SKM-1 treated with dmso at 0.1 percent for 144 hours (cell line): ENCODE results near the gene LIG1.

Experiments used
- DNase-seq: peaks from one replicate; lab custom pipeline; 2025; ENCODE audit not compliant: unreplicated experiment; lab: John Stamatoyannopoulos, UW

LIG1 gene

DNA sequence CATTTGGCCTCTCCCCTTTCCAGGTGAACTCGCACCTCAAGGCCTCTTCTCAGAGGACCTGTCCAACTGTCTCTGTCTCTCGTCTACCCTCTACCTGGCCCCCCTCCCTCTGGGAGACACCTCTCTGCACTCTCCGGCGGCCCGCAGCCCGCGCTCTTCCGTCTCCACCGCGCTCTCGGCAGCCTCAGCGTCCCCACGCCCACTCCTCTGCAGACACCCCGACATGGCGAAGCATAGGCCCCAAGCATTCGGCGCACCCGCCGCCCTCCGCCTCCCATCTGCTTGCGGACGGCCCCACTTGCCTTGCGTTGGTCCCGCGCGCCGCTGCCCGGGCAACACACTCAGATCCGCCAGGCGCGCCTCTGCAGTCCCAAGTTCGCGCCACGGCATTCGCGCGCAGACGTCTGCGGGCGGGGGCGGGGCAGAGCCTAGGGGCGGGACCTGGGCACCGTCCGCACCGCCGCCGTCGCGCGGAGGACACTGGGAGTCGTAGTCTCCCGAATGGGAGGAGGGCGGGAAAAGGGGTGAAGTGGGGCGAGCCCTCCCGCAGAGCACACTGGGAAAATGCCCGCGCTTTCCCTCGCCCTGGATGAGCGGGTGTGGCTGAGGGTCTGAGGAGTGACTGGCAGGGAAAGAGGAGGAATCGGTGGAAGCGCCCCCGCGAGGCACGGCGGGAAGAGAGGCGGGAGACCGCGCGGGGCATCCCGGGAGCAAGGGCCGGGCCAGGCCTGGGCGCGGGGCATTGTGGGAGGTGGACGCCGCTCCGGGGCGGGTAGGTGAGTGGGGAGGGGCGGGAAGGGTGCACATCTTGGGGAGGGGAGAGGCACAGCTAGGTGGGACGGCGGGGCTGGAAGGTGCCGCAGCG lies at the start of gene LIG1, which contains the start of gene ZSWIM9:
LIG1 (minus strand) TSS at position 406 of the 865 bp plus-strand sequence. CDS start 4,778 bp downstream, outside the sequence.
ZSWIM9 (plus strand) TSS at position 742 of the 865 bp plus-strand sequence. CDS start 1,123 bp downstream, outside the sequence.
- peak; percentile 75 for DNase-seq

DNA sequence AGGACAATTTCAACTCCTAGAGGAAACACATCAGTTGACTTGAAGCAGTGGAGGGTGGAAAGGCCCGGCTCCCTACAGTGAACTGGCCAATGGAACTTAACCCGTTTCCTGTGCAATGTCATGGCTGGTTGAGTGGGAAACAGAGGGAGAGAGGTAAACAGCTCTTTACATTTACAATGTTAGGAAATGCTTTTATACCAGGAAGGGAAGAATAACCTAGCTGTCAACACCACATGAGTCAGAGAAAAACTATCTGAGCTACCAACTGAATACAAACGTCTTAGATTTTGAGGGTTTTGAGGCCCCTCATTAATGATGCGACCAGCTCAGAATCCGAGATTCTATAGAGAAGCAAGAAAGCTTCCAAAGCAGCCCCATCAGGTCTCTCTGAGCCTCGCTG lies 48.9 kb upstream of the LIG1 start:
- DNase-seq: no peak

DNA sequence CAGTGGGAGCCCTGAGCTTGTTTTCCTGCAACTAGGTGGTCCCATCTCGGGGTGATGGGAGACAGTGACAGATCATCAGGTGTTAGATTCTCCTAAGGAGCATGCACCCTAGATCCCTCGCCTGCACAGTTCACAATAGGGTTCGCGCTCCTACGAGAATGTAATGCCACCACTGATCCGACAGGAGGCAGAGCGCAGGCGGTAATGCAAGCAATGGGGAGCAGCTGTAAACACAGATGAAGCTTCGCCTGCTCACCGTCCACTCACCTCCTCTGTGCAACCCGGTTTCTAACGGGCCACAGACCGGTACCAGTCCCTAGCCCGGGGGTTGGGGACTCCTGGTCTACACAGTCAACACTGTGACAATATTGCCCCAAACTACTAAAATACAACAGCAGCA lies 46.8 kb upstream of the LIG1 start:
- no peak for DNase-seq

DNA sequence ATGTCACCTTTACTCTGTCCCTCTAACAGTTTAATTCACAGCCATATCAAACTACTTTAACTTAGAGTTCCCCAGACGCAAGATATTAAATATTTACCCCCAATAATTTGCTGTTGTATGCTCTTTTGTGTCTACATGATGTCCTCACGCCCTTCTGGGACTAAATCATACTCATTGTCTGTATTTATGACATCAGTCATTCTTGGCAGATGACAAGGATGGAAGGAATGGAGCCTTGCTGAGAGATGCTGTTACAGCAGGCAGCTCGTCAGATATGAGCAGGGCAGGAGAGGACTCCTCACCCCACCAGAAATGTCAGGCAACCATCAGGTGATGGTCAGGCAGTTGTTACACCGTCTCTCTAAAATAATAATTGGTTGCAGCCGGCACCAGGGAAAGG lies 43.8 kb upstream of the LIG1 start:
- no peak for DNase-seq

DNA sequence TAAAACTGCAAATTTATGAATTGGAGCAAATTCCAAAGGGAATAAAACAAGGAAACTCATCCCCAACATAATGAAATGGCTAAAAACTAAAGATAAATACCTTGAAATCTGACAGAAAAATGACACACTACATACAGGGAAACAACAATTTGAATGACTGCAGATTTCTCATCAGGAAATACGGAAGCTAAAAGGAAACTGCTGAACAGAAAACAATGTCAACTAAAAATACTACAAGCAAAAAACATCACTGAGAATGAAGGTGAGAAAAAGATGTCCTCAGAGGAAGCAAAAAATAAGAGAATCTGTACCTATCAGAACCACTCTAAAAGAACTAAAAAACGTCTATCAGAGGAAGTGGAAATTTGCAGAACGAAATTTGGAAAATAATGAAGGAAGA lies 39.9 kb upstream of the LIG1 start:
- DNase-seq: no peak

DNA sequence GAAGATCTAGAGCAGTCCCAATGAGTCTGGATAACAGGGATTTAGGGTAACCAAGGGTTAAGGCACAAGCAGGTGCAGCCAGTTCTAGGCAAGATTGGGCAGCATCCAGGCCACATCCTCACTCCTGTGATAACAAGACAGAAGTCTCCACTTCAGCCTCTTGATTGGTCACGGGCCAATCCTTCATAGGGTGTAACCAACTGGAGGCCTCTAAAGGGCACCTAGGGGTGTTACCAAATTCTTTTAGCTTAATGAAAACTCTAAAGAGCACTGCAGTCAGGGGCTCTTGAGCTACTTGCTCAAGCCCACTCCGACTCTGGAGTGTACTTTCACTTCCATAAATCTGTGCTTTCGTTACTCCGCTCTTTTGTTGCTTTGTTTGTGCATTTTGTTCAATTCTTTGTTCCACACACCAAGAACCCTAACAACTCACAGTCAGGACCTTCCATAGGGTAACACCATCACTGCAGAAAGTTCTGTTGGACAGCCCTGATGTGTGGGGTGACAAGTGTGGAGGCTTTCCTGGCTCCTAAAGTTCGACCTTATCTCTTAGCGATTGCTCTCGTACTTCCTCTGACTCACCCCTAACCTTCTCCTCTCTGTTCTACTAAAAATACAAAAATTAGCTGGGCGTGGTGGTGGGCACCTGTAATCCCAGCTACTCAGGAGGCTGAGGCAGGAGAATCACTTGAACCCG lies 36.4 kb upstream of the LIG1 start:
- no peak for DNase-seq

DNA sequence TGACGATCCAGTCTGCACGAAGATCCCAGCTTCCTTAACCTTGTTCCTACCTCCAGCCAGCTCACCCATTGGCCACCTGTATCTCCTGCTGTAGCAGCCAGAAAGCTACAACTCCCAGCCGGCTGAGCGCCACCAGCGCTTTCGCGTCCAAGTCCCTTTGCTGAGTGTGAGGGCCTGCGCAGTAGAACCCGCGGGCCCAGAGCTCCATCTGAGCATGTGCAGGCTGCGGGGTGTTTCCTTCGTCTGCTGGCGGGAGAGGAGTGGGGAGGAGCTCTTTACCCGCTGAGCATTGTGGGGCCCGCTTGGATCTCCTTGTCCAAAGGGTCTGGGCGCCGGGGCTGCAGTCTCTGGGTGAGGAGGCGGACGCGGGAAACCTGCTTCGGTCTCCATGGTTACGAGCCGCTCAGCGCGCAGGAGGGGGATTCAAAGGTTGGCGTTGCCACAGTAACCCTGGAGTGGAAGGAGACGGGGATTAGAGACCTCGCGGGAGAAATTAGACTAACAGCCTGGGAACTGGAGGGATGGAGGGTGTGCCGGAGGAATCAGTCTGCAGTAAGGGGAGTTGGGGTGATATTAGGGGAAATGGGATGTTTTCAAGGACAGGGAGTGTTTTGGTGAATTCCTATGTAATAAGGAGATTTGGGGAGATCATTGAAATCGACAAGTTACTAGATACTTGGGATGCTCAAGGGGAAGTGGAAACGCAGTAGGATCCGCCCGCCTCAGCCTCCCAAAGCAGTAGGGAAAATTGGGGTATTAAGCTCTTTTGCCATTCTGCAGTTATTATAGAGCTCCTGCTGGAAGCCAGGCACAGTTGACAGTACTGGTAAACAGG lies 33.9 kb upstream of the LIG1 start:
- DNase-seq: peak; percentile 84

DNA sequence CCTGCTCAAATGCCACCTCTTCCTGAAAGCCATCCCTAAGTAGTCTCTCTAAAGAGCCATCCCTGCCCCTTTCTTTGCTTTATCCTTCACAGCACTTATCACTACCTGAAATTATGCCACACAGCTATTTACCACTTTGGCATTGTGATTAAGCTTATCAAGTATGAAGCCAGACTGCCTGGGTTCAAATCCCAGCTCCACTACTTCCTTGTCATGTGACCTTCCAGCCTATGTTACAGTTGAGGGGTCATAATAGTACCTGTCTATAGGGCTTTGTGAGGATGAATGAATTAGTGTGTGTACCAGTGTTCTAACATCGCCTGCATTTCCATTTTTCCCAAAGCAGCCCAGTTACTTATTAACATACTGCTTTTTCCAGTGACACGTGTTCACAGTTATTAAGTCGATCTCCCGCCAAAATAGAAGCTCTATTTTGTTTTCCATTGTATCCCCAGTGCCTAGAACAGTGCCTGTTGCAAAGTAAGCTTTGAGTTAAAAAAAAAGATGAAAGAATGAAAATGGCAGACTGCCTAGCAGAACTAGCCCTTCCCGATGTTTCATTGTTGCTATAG lies 33.2 kb upstream of the LIG1 start:
- no peak for DNase-seq

DNA sequence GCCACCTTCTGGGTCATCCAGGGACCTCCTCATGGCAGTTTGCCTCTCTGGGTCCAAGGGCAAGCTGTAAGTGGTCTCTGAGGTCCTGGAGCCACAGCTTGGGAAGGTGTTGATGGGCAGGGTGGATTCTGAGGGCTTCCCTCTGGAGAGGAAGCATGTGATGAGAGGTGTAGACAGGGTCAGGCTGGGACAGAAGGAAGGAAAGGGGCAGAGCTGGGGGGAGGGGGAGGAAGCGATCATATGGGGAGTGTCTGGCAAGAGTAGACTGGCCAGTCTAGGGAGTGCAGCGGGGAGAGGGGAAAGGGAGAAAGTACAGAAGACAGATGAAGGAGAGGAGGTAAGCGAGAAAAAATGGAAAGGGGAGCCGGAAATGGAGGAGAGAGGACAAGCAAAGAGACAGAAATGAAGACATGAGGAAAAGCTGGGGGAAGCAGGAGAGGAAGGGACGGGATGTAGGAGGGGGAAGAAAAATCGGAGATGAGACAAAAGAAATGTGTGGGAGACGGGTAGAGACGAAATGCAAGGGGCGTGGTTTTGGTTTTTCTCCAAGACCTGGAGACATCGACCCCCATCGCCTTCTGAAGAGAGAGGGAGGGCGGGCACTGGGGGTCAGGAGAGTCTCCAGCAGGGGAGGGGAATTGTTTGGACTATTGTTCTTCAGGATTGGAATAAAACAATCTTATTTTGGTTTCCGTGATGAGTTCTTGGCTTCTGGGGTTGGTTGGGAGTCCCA lies 27.0 kb upstream of the LIG1 start:
- no peak for DNase-seq

DNA sequence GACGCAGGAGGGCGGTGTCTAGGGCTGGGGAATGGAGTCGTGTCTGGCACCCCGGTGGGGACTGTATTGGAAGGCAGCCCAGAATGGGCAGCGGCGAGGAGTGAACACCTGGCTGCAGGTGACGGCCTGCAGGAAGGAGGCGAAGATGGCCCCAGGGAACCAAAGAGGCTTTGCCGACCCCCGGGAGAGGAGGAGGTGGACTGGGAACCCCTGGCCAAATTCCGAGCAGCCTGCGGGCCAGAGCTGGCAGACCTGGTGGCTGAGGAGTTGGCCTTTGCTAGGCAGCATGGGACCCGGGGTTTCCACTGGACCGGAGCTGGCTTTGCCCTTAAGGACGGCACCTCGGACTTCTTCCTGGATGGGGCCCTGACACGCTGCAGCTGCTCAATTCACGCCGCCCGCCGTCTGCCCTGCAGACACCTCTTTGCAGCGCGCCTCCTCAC lies 26.2 kb upstream of the LIG1 start:
- DNase-seq: no peak

DNA sequence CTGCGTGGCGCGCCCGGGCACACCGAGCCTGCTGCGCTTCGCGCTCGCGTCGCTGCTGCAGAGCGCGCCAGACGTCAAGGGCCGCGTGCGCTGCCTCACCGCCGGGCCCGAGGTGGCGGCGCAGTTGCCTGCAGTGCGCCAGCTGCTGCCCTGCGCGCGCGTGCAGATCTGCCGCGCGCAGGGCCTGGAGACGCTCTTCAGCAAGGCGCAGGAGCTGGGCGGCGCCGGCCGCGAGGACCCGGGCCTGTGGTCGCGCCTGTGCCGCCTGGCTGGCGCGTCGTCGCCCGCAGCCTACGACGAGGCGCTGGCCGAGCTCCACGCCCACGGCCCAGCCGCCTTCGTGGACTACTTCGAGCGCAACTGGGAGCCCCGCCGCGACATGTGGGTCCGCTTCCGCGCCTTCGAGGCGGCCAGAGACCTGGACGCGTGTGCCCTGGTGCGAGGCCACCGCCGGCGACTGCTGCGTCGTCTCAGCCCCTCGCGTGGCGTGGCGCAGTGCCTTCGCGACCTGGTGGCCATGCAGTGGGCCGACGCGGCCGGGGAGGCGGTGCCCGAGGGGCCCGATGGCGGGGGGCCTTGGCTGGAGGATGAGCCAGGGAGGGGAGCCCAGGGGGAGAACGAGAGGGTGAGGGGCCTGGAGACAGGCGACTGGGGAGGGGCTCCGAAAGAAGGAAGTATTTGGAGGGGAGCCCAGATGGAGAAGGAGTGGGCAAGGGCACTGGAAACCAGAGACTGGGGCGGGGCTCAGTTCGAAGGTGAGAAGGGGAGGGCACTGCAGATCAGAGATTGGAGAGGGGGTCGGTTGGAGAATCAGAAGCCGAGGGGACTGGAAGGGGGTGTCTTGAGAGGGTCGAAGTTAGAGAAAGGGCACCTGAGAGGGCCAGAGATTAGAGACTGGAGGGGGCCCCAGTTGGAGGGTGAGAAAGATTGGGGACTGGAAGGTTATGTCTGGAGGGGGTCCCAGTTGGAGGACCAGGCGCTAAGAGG lies 25.0 kb upstream of the LIG1 start:
- DNase-seq: no peak

DNA sequence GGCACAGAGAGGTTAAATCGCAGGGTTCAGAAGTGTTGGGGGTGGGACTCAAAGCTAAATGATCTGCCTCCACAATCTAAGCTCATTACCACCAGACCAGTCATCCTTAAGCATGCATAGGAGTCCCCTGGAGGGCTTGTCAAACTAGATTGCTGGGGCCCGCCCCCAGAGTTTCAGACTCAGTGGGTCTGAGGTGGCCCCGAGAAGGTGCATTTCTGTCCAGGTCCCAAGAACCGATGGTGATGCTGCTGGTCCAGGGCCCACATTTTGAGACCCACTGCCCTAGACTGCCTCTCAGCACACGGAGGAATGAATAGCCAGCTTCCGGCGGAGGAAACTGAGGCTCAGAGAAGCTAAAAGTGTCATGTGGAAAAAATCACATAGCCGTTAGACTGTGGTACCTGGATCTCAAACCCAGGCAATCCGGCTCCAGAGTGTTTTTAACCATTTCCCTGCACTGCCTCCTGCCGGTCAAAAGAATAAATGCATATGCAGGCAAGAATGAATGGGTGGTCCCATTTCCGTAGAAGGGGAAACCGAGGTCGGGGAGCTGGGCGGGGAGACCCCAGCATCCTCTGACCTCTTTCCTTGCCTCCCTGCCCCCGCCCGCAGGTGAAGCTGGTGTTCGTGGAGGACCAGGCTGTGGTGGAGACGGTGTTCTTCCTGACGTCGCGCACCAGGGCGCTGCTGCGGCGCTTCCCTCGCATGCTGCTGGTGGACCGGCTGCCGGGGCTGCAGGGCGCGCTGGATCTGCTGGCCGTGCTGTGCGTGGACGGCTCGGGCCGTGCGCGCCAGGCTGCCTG lies 24.1 kb upstream of the LIG1 start:
- DNase-seq: no peak

DNA sequence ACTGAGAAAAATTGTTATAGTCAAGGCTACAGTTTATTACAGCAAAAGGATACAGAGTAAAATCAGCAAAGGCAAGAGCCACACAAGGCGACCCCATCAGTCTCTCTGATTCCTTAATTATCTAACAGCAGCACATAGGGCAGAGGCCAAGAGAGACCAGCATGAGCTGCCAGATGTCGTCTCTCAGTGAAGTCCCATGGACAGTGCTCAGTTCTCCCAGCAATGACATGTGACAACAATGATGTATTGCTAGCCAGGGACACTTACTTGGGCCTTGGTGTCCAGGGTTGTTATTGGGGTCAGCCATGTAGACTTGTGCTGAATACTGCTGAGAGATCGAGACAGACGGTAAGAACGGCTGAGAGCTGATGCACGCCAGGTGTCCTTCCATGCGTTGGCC lies 22.6 kb upstream of the LIG1 start:
- no peak for DNase-seq

DNA sequence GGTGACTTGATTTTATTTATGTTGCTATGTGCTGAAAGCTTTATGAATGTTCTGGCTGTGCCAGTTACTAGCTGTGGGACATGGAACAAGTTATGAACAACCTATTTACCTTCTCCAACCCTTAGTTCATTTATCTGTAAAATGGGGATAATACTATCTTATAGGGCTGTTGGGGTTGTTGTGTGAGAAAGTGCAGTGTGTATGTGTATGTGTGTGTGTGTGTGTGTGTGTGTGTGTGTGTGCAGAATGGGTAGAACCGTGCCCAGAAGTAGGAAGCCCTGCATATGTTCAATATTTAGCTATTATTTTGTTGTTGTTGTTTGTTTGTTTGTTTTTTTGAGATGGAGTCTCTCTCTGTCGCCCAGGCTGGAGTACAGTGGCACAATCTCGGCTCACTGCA lies 20.7 kb upstream of the LIG1 start:
- DNase-seq: no peak

DNA sequence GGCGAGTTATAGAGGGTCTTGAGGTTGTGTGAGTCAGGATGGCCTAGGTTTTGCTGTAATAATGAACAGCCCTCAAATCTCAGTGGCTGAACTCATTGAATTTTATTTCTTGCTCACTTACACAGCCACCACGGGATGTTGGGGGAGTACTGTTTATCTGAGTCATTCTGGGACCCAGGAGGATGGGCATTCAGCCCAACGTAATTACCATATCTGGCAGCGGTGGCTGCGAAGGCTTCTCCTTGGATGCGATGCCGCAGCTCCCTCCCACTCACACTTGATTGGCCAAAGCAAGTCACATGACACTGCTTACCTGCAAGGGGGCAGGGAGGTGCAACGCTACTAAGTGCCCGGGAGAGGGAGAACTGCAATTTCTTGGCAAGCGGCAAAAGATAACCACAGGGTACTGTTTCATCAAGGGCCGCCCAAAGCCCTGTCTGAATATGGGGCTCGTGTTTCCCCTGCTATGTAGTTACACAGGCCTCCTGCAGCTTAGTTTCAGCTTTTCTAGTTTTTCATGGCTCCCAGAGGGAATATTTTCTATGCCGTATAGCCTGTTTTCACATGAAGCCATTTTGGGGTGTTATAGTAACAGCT lies 20.2 kb upstream of the LIG1 start:
- DNase-seq: no peak

DNA sequence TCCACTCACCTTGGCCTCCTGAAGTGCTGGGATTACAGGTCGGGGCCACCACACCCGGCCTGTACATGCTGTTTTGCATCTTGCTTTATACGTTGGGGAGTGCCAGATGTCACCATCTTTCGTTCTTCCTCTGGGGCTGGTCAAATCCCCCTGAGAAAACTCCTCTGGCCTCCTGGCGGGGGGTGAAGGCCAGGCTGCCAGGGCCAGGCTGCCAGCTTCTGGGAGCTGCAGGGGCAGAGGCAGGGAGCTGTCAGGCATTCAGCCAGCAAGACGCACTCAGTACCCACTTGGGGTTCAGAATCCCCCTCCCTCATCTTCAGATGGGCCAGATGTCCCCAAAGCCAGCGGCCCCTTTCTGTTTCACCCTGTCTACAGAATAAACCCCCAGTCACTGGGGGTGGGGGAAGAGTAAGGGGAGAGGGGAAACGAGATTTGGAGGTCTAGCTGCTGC lies 16.4 kb upstream of the LIG1 start:
- no peak for DNase-seq

DNA sequence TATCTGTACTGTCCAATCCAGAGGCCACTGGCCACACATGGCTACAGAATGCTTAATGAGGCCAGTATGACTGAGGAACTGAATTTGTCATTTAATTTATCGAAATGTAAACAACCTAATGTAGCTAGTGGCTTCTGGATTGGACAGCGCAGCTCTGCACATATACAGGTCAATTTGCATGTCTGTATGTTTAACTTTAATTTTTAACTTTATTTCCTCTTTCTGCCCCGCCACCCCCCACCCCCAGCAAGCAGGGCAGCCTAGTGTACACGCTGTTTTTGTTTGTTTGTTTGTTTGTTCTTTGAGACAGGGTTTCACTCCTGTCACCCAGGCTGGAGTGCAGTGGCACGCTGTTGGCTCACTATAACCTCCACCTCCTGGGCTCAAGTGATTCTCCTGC lies 15.9 kb upstream of the LIG1 start:
- DNase-seq: no peak

DNA sequence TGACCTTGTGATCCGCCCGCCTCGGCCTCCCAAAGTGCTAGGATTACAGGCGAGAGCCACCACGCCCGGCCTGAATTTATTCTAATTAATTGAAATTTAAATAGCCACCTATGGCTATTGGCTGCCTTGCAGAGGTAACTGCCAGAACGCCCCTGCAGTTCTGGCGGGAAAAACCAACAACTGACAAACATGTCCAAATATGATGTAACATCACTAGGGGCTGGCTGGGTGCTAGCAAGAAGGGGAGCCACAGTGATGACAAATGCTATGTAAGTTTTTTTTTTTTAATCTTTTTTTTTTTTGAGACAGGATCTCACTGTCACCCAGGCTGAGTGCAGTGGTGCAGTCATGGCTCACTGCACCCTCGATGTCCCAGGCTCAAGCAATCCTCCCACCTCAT lies 13.2 kb upstream of the LIG1 start:
- DNase-seq: no peak
